KMS-11 (cell line): ENCODE data around the gene CDKN2D.
A peak's percentile ranks its signal among the peaks of the same experiment; 100 is the strongest.

Experiments used
- H2AFZ ChIP-seq: fragments of 200-600 bp; sonication (generic); 2 replicates; pipeline ENCODE4 v1.6.1; 2016; ENCODE audit warnings: antibody characterized with exemption, mixed run types, low read depth
- H3K27ac ChIP-seq: fragments of 200-600 bp; sonication (generic); 2 replicates; pipeline ENCODE4 v1.6.1; 2016; ENCODE audit warnings: mild to moderate bottlenecking, mixed run types
- H3K27me3 ChIP-seq: fragments of 200-600 bp; sonication (generic); 2 replicates; pipeline ENCODE4 v1.6.1; 2017; ENCODE audit warnings: mild to moderate bottlenecking, low read depth, mixed run types, moderate library complexity; ENCODE audit not compliant: insufficient read depth
- H3K36me3 ChIP-seq: fragments of 200-600 bp; sonication (generic); 2 replicates; pipeline ENCODE4 v1.6.1; 2017; ENCODE audit warnings: mild to moderate bottlenecking, mixed run types; ENCODE audit not compliant: insufficient read depth
- H3K4me1 ChIP-seq: fragments of 200-600 bp; sonication (generic); 2 replicates; pipeline ENCODE4 v1.6.1; 2016; ENCODE audit warnings: mild to moderate bottlenecking, low read depth, mixed run types; ENCODE audit not compliant: poor library complexity, severe bottlenecking
- H3K4me2 ChIP-seq: fragments of 200-600 bp; sonication (generic); 2 replicates; pipeline ENCODE4 v1.7.0; 2016; ENCODE audit warnings: mild to moderate bottlenecking, mixed run types
- H3K4me3 ChIP-seq: fragments of 200-600 bp; sonication (generic); IDR thresholded peaks from 2 replicates; pipeline ENCODE4 v1.6.1; 2017; ENCODE audit warnings: low read depth, low read length, mixed read lengths; ENCODE audit not compliant: insufficient read depth
- H3K79me2 ChIP-seq: fragments of 200-600 bp; sonication (generic); 2 replicates; pipeline ENCODE4 v1.6.1; 2016; ENCODE audit warnings: low read depth, mixed run types; ENCODE audit not compliant: insufficient read depth
- H3K9ac ChIP-seq: fragments of 200-600 bp; sonication (generic); 2 replicates; pipeline ENCODE4 v1.6.1; 2016; ENCODE audit warnings: mild to moderate bottlenecking, mixed run types
- H4K20me1 ChIP-seq: fragments of 200-600 bp; sonication (generic); 2 replicates; pipeline ENCODE4 v1.6.1; 2016; ENCODE audit warnings: mild to moderate bottlenecking, mixed run types; ENCODE audit not compliant: insufficient read depth
- TF ChIP-seq, protein P1 (sequence below): fragments of 200-600 bp; sonication (generic); conservative IDR thresholded peaks from 2 replicates; pipeline ENCODE4 v1.6.1; 2017; ENCODE audit warnings: low read depth, mild to moderate bottlenecking, antibody characterized with exemption, low read length, moderate library complexity, mixed read lengths

The CDKN2D gene

DNA sequence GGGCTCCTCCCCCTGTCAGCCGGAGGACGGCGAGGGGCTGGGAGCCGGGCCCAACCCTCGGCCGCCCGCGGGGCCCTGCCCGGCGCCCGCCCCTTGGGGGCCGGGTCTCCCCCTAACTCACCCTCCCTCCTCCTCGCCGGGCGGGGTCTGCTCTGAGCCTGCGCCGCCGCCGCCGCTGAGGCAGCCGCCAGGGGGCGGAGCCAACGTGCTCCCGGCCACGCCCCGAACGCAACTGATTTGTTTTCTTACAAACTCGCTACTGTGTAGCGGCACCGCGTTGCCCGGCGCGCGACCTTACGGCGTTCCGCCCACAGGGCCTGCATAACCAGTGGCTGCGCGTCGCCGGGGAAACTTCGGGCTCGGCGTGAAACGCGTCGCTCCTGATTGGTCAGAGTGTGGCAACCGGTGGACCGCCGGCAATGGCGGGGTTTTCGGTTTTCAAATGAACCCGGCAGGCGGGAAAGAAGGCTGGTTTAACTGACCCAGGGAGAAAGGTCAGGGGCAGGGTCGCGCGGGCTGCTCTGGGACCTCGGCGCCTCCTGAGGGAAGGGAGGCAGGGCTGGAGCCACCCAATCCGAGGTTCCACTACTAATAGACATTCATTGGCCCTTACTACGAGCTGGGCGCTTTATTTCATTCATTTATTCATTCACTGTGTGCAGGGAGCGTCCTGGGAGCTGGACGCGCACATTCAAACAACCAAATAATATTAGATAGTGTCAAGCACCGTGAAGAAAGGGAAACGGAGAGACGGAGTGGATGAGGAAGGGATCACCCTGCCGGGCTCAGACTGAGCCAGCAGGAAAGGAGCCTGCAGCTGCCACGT is at the start of gene CDKN2D:
Gene CDKN2D, minus strand, starts transcription at position 154 of the 826 bp plus-strand sequence. CDS start 326 bp downstream, outside the sequence.
- peak within 1 kb of the TSS; percentile 41 for H2AFZ ChIP-seq
- TF ChIP-seq, protein P1, sequence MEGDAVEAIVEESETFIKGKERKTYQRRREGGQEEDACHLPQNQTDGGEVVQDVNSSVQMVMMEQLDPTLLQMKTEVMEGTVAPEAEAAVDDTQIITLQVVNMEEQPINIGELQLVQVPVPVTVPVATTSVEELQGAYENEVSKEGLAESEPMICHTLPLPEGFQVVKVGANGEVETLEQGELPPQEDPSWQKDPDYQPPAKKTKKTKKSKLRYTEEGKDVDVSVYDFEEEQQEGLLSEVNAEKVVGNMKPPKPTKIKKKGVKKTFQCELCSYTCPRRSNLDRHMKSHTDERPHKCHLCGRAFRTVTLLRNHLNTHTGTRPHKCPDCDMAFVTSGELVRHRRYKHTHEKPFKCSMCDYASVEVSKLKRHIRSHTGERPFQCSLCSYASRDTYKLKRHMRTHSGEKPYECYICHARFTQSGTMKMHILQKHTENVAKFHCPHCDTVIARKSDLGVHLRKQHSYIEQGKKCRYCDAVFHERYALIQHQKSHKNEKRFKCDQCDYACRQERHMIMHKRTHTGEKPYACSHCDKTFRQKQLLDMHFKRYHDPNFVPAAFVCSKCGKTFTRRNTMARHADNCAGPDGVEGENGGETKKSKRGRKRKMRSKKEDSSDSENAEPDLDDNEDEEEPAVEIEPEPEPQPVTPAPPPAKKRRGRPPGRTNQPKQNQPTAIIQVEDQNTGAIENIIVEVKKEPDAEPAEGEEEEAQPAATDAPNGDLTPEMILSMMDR: no peak
- H3K36me3 ChIP-seq: no peaks in the 10 kb centered on the region
- no peaks in the 10 kb centered on the region for H4K20me1 ChIP-seq
- peaks cover 12% of the 10 kb centered on the region for H3K79me2 ChIP-seq
- peaks cover 38% of the 10 kb centered on the region for H3K4me1 ChIP-seq
- H3K9ac ChIP-seq: peak within 1 kb of the TSS; percentile 92
- peak within 1 kb of the TSS; percentile 91 for H3K4me2 ChIP-seq
- peak within 1 kb of the TSS; percentile 96 for H3K27ac ChIP-seq
- H3K27me3 ChIP-seq: 0 out of 2 replicates have a peak, but pooled peaks cover 4% of the 10 kb centered on the region
- no peak within 1 kb of the TSS for H3K4me3 ChIP-seq

- Histone ChIP-seq H4K20me1 (no peaks in the 10 kb centered on the region), H3K4me2 (no peak overlapping the region), H3K79me2 (no peaks in the 10 kb centered on the region), H2AFZ (no peak overlapping the region), H3K9ac (no peak overlapping the region), H3K4me3 (no peak overlapping the region), H3K27ac (no peak overlapping the region), H3K4me1 (no peaks in the 10 kb centered on the region), H3K27me3 (no peaks in the 10 kb centered on the region), H3K36me3 (no peaks in the 10 kb centered on the region)
- TF ChIP-seq, protein P1: no peak
These were observed 48.8 kb upstream of the CDKN2D start for GRCh38 chr19:10617409-10618121.

- Histone ChIP-seq H3K4me3 (no peak overlapping the region), H3K4me2 (no peak overlapping the region), H2AFZ (no peak overlapping the region), H3K27ac (no peak overlapping the region), H3K9ac (no peak overlapping the region), H3K36me3 (no peaks in the 10 kb centered on the region), H3K79me2 (no peaks in the 10 kb centered on the region), H3K4me1 (no peaks in the 10 kb centered on the region), H3K27me3 (no peaks in the 10 kb centered on the region), H4K20me1 (no peaks in the 10 kb centered on the region)
- TF ChIP-seq, protein P1: no peak
These were observed 46.7 kb upstream of the CDKN2D start for GRCh38 chr19:10615429-10616023.

DNA sequence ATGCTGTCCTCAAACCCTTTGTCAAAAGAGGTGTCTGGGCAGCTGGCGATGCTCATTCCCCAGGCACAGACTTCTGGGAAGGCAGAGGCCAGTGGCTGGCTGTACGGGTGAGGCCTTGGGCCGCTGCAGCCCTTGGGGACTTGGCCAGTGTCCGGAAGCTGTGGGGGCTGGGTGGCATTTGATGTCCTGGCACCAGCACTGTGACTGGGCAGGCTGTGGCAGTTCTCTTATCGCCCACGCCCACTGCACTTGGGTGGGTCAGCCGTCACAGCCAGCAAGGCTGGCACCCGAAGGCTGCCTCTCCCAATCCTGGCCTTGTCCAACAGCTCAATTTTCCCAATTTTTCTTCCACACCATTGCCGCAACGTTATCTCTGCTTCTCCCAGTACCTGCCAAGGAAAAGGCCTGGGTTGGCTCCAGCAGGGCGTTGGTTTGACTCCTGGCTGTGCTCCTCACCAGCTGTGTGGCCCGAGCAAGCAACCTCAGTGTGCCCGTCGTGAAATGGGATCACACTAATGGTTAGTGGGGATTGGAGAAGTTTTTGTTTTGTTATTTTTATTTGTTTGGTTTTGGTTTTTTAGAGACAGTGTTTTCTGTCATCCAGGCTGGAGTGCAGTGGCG is 43.8 kb upstream of the CDKN2D start:
- no peak overlapping the region for H3K9ac ChIP-seq
- H3K79me2 ChIP-seq: no peaks in the 10 kb centered on the region
- no peak overlapping the region for H3K4me2 ChIP-seq
- TF ChIP-seq, protein P1: no peak
- no peaks in the 10 kb centered on the region for H4K20me1 ChIP-seq
- no peaks in the 10 kb centered on the region for H3K27me3 ChIP-seq
- H3K36me3 ChIP-seq: no peaks in the 10 kb centered on the region
- H3K27ac ChIP-seq: no peak overlapping the region
- H2AFZ ChIP-seq: no peak overlapping the region
- no peak overlapping the region for H3K4me3 ChIP-seq
- H3K4me1 ChIP-seq: no peaks in the 10 kb centered on the region
